ENCODE data around the gene SPRED3.
A peak's percentile ranks its signal among the peaks of the same experiment; 100 is the strongest.
"Not testable (repeated sequence)": the region's sequence is repeated elsewhere in the genome, so short reads cannot be mapped to it uniquely, and the experiment has no call there.

The SPRED3 gene

GRCh38 chr19:38388349-38389100, at the start of gene SPRED3:
Gene SPRED3 (plus strand): TSS chr19:38388697. CDS start chr19:38390303, 1,606 bp downstream.
- DNase-seq, result peak in 45 of 56 donors; percentile 20 to 82 (median 63)

- DNase-seq, result not testable (repeated sequence)
These were observed 49.5 kb upstream of the SPRED3 start for GRCh38 chr19:38339011-38339410.

GRCh38 chr19:38340927-38341326, 47.6 kb upstream of the SPRED3 start:
- no peak for DNase-seq

GRCh38 chr19:38346837-38347236, 41.7 kb upstream of the SPRED3 start:
- DNase-seq, result no peak

- no peak for DNase-seq
These were observed 37.6 kb upstream of the SPRED3 start for GRCh38 chr19:38350883-38351282.

- DNase-seq, result no peak
These were observed 36.6 kb upstream of the SPRED3 start for GRCh38 chr19:38351865-38352395.

GRCh38 chr19:38352611-38353010, 35.9 kb upstream of the SPRED3 start:
- DNase-seq, result no peak

- DNase-seq, result no peak
These were observed 32.5 kb upstream of the SPRED3 start for GRCh38 chr19:38355728-38356725.

- no peak for DNase-seq
These were observed 30.4 kb upstream of the SPRED3 start for GRCh38 chr19:38358071-38358470.

GRCh38 chr19:38359242-38360021, 29.1 kb upstream of the SPRED3 start:
- DNase-seq, result no peak

GRCh38 chr19:38360351-38360750, 28.1 kb upstream of the SPRED3 start:
- no peak for DNase-seq

- no peak for DNase-seq
These were observed 27.5 kb upstream of the SPRED3 start for GRCh38 chr19:38360839-38361631.

GRCh38 chr19:38361633-38362075, 26.8 kb upstream of the SPRED3 start:
- DNase-seq, result peak in 40 of 56 donors; percentile 1 to 73 (median 28)

GRCh38 chr19:38362076-38362945, 26.2 kb upstream of the SPRED3 start:
- peak in 8 of 56 donors; percentile 11 to 73 (median 17) for DNase-seq

- DNase-seq, result not testable (repeated sequence)
These were observed 25.4 kb upstream of the SPRED3 start for GRCh38 chr19:38362946-38363688.

- DNase-seq, result no peak
These were observed 21.5 kb upstream of the SPRED3 start for GRCh38 chr19:38367041-38367440.

- DNase-seq, result no peak
These were observed 18.9 kb upstream of the SPRED3 start for GRCh38 chr19:38369584-38369983.

- DNase-seq, result no peak
These were observed 18.2 kb upstream of the SPRED3 start for GRCh38 chr19:38370299-38370698.
